Measurements from ENCODE around the gene FLRT1.

FLRT1 gene

GRCh38 chr11:64004590-64004984 is 31.1 kb upstream of the FLRT1 start:
- no peak for TF ChIP-seq CTCF (IDR thresholded peaks at IDR 0.05; ENCODE audit: low read depth, low read length)
- no peak overlapping the region for H3K4me3 ChIP-seq (ENCODE audit: low read depth, low read length)
- DNase-seq, result no peak
- no peaks in the 10 kb centered on the region for H3K27me3 ChIP-seq (ENCODE audit: insufficient read depth, low read depth, severe bottlenecking)
- H3K9me3 ChIP-seq (ENCODE audit: severe bottlenecking), result no peaks in the 10 kb centered on the region
- no peaks in the 10 kb centered on the region for H3K36me3 ChIP-seq
- H3K27ac ChIP-seq, result no peak overlapping the region

- Histone ChIP-seq H3K9me3 (ENCODE audit: severe bottlenecking) (no peaks in the 10 kb centered on the region), H3K36me3 (no peaks in the 10 kb centered on the region), H3K27ac (no peak overlapping the region), H3K27me3 (ENCODE audit: insufficient read depth, low read depth, severe bottlenecking) (no peaks in the 10 kb centered on the region), H3K4me3 (ENCODE audit: low read depth, low read length) (no peak overlapping the region)
- TF ChIP-seq CTCF (IDR thresholded peaks at IDR 0.05; ENCODE audit: low read depth, low read length), result no peak
- DNase-seq, result no peak
Measured at GRCh38 chr11:64005691-64006090, 30.0 kb upstream of the FLRT1 start.

GRCh38 chr11:64006398-64006797 is 29.3 kb upstream of the FLRT1 start:
- H3K27ac ChIP-seq, result no peak overlapping the region
- H3K27me3 ChIP-seq (ENCODE audit: insufficient read depth, low read depth, severe bottlenecking), result no peaks in the 10 kb centered on the region
- no peak overlapping the region for H3K4me3 ChIP-seq (ENCODE audit: low read depth, low read length)
- no peak for TF ChIP-seq CTCF (IDR thresholded peaks at IDR 0.05; ENCODE audit: low read depth, low read length)
- no peaks in the 10 kb centered on the region for H3K9me3 ChIP-seq (ENCODE audit: severe bottlenecking)
- no peaks in the 10 kb centered on the region for H3K36me3 ChIP-seq
- DNase-seq, result no peak

- peak; percentile 46 for TF ChIP-seq CTCF (IDR thresholded peaks at IDR 0.05; ENCODE audit: low read depth, low read length)
- Histone ChIP-seq H3K27ac (no peak overlapping the region), H3K9me3 (ENCODE audit: severe bottlenecking) (no peaks in the 10 kb centered on the region), H3K4me3 (ENCODE audit: low read depth, low read length) (no peak overlapping the region), H3K27me3 (ENCODE audit: insufficient read depth, low read depth, severe bottlenecking) (no peaks in the 10 kb centered on the region), H3K36me3 (no peaks in the 10 kb centered on the region)
- DNase-seq, result peak; percentile 37
Measured at GRCh38 chr11:64007160-64007628, 28.5 kb upstream of the FLRT1 start.

GRCh38 chr11:64007629-64008282 is 28.0 kb upstream of the FLRT1 start:
- no peaks in the 10 kb centered on the region for H3K27me3 ChIP-seq (ENCODE audit: insufficient read depth, low read depth, severe bottlenecking)
- no peaks in the 10 kb centered on the region for H3K9me3 ChIP-seq (ENCODE audit: severe bottlenecking)
- H3K4me3 ChIP-seq (ENCODE audit: low read depth, low read length), result peak overlapping the region; percentile 1; the same call in 1 of the 2 replicates
- no peak for TF ChIP-seq CTCF (IDR thresholded peaks at IDR 0.05; ENCODE audit: low read depth, low read length)
- peak; percentile 87 for DNase-seq
- H3K27ac ChIP-seq, result peak overlapping the region; percentile 52
- H3K36me3 ChIP-seq, result no peaks in the 10 kb centered on the region
